GM19351 (cell line): ENCODE data around the gene MAN1A1.

Experiments
- ATAC-seq: cut with Tn5 transposase; IDR thresholded peaks from one replicate; pipeline ENCODE4 v1.9.1; 2021; ENCODE audit warnings: mild to moderate bottlenecking, moderate library complexity; ENCODE audit not compliant: unreplicated experiment

MAN1A1 gene

DNA sequence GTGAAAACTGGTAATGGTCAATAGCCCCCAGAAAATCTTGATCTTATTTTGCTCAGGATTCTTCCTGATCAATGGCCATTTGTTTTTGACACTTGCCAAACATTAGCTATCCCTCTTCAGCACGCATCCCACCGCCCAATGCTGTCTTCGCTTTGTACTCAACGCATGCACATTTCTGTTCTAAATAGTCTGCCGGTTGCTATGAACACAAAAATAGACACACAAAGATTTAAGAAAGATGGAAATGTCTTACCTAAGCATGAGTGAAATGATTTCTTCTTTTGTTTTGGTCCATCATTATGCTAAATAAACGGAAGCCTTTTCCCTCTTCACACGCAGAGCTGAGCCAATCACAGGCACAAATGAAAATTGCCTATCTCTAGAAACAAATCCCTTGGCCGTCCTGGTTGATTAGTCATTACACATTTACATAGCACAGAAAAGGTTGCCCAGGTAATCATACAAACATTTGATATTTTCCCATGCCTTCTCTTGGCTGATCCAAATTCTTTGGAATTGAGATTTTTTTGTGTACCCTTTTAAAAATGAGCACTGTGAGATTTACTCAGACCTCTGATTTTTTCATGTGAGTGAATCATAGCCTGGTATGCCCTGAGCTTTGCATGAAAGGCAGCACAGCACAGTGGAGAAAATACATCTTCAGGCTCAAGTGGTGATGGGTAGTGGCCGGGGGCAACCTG is 200.6 kb downstream of the MAN1A1 start:
- no peak for ATAC-seq

DNA sequence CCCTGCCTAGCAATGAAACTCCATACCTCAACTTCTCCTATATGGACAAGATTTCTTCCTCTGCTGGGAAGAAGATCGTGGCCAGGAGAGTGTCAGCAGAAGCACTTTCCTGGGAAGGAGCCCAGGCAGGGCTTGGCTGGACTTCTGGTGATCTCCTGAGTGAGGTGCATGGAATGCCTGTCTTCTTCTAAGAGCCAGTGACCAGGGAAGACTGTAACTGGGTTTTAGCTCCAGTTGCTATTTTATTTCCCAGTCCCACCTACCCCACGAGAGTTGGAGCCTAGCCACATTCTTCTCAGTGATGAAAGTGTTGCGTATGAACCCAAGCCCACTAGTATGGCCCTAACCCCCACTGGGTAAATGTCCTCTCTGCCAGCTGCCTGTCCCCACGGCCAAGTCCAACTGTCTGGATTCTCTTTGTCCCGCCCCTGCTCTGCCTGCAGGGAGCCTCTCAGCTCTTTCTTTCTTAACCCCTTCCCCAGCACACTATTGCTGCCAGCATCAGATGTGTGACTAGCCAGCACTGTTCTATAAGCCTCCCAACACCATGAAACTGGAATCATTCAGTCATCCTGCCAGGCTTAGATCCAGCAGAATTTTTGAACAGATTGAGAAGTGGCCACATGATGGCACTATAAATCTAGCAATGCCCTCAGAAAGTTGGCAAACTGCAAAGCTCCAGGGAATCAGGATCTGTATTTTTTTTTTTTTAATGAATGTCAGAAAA is 201.3 kb downstream of the MAN1A1 start:
- ATAC-seq: peak; percentile 16

DNA sequence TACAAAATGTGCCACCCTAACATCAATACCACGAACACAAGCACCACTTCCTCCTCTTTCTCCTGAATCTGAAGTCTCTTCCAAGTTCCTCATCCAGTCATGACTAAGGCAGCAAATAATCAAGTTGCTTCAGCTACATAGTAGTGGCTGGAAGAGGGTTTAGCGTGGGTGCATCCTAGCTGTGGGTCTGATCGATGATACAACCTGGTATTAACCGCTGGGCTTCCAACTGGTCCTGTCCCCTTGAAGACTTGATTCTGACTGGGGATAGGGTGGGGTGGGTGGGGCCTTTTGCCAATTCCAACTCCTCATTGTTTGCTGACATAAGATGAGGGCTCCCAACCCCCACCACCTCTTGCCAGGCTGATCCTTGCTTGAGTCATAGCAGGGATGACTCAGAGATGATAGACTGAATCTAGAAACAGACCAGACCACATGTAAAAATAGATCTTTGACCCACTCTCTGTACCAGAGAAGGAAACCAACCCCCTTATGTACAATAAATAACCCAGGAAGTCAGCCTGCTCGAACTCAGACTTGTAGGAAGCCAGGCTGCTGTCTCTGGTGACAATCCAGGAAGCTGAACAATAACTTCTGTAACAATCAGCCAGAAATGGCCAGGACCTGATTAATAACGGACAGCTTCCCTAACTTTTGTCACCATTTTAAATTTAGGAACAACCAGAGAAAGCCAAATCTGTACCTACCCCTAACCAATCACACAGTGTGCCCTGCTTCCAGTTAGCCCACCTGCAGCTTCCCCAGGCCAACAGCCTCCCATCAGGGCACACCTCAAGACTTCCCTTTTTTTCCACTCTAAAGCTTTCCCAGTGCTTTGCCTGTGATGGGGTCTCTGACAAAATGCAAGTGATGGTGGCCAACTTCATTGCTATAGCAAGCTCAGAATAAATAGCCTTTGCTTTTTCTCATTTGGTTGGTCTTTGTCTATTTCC is 202.2 kb downstream of the MAN1A1 start:
- ATAC-seq: peak; percentile 97

DNA sequence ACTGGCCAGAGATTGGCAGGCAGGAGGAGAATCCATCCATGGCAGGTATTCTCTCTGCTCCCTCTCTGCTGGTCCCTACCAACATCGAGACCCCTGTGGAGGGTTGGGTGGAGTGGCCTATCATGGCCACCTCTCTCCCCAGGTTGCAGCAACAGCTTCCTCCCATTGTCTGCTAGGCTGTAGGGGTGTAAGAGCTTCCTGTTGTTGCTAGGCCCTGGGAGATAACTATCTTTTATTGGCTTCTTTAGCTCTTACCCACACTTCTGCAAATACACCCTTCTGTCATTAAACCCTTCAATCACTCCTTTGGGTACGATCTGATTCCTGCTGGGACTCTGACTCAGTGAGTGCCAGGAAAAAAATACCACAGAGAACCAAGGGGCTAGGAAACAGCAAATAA is 204.4 kb downstream of the MAN1A1 start:
- no peak for ATAC-seq

DNA sequence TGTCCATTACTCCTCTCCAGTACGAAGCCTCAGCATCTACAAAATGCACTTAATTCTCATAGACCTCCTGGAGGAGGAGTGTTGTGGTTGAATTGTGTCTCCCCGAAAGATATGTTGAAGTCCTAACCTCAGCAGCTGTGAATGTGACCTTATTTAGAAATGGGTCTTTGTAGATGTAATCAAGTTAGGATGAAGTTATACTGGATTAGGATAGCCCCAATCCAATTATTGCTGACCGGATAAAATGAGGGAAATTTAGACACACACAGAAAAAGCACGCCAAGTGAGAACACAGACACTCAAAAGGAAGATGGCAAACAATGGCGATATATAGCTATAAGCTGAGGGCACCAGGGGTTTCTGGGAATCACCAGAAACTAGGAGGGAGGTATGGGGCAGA is 206.9 kb downstream of the MAN1A1 start:
- ATAC-seq: no peak

DNA sequence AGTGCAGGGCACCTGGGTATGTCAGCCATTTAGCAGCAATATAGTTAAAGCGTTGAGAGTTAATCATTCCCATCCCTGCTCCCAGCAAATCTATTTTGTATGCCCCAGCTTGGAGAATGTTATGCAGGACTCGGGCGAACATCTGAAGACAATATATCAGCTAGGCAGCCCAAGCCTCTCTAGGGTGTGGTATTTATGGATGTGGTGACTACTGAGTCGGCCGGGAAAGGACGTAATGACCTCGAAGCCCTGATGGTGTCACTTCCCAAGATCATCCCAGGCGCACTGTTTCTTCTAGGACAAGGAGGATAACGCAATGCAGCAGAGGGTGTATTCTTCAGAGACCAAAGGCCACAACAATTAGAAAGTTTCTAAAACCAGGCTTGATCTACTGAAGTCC is 207.5 kb downstream of the MAN1A1 start:
- no peak for ATAC-seq

DNA sequence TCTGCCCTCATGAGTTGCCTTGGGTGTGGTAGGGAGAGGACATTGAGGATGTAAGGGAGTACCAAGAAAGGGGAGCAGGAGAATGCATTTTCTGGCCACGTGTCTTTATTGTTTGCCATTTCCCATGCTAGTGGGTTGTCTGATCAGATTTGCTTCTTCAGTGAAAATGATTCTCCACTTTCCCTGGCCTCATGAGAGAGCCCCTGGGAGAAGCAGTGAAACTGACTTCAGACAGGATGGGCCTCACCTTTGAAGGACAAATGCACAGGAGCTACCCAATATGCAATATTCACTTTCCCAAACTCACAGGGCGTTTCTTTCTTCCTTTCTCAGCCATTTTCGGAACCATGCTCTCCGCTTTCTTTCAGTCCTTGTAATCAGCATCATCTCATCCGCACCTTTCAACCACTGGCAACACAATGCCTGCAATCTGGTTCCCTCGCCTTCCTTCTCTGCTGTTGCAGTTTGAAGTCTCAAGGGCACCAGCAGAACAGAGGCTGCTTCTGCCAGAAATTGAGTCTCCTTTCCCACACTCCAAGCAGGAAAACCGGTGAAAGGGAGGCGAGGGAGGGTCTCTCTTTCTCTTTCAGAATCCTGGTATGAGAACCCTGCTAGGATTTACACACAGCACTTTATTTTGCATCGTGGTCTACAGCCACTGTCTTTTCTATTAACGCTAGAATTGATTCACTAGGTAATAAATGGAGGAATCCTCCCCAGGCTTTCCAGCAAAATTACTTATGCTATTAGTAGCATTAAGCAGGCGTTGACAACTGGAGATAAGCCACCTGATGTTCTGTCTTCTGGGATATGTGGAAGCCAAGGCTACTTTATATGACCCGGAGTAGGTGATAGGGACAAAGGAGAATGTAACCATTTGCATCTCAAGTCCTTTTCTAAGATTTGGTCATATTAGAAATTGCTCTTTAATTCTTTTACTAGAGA is 209.1 kb downstream of the MAN1A1 start:
- ATAC-seq: no peak

DNA sequence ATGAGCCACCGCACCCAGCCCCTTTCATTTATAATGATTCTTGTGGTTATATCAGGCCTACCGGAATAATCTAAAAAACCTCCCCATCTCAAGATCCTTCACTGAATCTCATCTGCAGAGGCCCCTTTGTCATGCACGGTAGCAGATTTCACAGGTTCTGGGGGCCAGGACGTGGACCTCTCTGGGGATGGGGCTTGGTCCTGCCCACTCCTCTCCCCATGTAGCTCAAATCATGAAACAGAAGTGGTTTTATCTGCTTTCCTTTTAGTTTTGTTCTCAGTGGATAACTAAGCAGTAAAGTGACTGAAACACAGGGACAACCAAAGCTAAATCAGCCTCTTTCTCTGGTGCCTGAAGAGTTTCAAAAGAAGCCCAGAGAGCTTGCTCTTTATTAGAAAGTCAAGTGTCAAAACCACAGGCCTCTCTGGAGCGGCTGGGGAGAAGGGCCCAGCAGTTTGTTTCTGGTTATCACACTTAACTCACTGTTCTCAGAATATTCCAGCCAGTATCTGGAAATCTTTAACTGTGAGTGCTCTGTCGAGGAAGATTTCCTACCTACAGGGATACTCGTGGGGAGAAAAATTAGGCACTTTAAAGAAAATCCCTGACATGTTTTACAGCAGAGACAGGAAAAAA is 210.5 kb downstream of the MAN1A1 start:
- peak; percentile 88 for ATAC-seq

DNA sequence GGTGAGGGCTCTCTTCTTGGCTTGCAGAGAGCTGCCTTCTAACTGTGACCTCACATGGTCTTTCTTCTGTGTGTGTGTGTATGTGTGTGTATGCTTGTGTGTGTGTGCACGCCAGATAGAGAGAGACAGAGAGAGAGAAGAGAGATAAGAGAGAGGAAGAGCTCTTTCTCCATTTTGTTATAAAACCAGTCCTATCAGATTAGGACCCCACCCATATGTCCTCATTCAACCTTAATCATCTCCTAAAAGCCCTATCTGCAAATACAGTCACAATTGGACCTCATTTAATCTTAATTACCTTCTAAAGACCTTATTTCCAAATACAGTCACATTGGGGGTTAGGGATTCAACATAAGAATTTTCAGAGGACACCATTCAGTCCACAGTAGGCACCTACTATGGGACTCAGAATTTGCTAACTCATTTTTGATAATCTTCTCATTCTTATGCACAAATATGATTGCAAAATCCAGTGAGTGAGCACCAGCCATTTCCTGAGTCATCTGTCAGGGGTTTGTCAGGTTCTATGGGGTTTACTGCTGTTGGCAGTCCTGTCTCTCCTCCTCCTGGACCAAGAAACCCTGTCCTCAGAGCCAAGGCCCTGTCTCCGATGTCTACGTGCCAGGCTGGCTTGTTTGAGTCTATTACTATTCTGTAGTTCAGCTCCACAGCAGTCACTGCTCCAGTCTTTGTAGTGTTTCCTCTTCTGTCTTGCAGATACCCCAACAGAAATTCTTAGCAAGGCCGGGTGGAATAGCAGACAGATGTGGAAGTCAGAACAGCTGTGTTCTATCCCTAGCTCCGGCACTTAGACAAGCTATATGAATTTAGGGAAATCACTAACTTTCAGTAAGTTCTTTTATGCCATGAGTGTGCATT is 212.1 kb downstream of the MAN1A1 start:
- ATAC-seq: no peak

DNA sequence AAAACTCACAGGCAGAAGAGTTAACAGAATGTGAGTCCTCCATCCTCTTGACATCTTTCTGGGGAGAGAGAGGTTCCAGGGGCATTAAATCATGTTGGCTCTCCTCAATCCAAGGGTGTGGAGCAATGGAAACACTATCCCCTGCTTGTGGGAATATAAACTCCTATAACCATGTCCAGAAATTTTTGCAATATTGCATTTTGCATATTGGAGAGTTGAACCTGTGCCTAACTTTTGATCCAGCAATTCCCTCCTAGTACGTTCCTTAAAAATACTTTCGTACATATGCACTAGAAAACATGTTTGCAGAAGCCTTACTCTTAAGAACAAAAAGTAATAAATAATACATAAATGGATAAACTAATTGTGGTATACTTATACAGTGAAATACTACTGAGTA is 214.8 kb downstream of the MAN1A1 start:
- no peak for ATAC-seq

DNA sequence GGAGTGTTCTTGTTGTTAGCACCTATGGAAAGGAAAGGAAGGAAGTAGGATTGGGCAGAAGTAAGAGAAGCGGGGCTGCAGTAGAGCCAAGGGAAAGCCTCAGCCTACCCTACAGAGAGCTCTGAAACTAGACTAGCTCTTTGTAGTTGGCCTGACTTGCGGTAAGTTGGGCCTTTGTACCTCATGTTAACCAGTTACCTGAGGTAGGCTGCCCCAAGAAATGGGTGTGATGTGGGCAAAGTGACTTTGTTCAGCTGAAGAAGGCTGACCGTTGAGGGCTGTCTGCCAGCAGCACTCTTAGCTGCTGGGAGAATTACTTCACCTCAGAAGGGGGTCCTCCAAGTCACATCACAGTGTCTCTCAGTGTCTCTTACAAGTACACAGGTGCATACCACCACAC is 216.2 kb downstream of the MAN1A1 start:
- ATAC-seq: no peak

DNA sequence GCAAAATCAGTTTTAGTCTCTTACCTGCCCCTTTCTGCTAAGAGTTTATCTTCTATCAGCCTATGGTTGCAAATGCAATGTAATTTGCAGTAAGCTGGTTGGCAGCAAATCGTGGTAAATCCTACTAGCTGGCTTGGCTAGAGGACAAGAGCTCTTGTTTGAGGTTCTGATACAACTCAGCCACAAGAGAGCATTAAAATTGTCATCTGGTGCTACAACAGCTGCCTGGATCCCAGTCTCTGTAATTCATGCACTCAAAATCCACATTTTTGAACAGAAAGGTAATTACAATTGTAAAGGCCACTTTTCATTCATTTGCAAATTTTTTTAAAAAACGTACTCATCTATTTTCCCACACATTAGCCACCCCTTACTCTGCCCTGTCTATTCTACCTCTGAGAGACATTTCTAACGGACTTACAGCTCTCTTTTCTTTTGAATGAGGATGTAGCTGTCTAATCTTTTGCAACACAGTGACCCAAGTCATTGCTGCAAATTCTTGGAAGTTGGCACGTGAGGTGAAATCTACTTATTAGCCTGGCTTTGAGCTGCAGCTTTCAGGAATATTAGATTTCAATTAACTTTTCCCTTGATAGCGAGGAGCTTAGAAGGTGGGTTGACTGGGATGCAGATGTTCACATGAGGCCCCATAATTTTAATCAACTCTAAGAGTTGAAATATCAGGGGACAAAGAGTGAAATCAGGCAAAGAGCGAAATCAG is 217.1 kb downstream of the MAN1A1 start:
- no peak for ATAC-seq

DNA sequence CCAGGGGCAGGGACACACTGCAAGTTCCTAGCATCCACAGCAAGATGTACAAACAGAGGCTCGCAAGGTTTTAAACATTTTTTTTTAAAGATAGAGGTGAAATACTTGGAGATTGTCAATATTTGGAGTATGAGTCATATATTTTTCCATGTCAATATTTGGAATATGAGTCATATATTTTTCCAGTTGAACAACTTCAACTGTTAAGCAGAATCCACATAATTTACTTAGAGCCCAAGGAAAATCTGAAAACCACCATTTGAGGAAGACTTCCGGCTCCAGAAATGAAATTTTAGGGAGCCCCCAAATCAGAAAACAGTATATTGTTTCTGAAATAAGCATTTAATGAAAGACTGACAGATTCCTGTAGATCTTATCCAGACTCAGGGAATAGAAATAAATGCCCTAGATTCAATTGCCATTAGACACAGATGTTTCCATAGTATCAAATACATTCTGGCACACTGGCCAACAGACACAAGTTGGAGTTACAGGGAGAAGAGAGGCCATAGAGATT is 219.5 kb downstream of the MAN1A1 start:
- no peak for ATAC-seq

DNA sequence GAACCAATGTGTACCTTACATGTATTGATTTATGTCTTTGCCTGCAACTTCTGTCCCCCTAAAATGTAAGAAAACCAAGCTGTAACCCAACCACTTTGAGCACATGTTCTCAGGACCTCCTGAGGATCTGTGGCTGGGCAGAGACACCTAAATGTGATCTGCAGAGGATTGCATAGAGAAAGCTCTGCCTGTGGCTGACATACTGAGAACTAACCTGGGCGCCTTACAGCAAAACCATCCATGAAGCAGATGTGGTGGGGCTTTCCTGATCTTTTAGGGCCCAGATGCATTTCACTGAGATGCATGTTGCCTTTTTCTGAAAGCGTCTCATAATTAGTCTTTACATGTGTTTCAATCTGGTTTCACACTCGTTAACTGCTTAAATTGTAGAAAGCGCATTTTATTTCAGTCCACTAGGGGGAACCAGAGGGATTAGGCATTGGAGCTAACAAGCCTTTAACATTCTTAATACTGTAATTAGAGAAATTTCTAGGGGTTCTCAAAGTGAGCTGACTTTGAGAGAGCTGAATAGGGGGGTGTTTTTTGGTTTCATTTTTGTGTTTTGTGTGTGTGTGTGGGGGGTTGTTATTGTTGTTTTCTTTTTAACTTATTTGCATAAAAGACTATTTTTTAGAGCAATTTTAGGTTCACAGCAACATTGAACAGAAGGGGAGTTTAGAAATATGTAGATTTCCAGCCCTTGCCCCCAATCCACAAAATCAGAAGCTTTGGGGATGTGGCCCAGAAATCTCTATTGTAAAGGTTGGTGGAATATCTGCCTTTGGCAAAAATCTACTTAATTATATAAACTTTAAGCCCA is 220.2 kb downstream of the MAN1A1 start:
- ATAC-seq: peak; percentile 93

DNA sequence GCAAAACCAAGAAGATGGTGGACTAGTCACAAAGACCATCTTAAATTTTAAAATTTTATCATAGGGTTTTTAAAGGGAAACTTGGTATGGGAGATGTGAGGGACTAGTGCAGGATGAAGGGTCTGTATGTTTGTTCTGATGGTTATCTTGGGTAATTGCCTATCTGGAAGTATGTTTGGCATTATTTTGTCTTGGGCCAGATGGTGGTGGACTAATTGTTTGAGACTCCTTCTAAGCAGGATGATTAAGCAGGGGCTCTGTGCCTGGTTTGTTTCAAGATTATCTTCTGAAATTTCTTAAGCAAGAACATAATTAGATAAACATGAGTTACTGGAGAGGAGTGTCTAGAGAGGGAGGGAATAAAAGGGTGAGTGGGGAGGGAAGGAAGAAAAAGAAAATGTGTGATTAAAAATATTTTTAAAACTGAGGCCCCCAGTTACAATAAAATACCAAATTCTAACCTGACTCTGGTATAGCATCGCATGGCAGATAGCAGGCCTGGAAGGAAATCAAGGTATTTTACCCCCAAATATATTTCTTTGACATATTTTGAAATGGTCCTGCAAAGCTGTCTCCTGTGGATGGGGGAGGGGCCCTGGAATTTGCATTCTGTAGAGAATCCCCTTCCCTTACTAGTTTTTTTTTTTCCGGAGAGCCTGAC is 221.2 kb downstream of the MAN1A1 start:
- no peak for ATAC-seq

DNA sequence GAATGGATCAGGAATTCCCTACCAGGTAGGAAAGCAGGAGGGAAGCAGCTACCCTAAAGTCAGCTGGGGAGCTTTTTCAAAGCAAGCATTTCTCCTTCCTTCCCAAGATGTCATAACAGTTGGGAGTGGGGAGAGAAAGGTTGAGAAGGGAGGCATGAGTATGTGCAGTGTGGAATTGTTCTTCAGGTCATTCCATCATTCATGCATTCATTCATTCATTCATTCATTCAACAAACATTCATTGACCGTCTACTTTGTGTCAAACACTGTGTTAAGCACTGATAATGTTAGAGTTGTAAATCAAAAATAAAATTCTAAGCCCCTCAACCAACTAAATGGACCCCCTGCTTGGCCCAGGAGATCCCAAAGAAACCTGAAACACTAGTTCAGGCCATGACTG is 221.9 kb downstream of the MAN1A1 start:
- ATAC-seq: no peak
